ENCODE results near the gene MAEL.

The MAEL gene

DNA sequence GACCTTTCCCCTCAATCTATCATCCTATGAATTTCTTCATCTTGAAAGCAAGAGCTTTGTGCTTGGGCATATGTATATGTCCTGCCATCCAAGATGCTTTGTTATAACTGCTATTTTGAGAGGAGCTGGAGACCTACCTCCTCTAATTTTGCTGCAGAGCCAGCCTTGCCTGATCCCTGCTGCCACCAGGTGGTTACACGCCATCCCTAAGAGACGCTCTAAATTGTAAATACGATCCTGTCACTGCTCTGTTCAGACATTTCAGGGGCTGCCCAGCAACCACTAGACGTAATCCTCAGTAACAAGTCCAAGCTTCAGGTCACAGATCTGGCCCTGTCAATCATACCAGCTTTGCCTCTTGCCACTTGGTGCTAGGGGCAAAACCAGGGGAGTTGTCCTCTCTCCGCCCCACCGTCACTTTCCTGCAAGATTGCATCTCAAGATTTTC is 68.2 kb downstream of the MAEL start:
- peak; percentile 15 for DNase-seq

DNA sequence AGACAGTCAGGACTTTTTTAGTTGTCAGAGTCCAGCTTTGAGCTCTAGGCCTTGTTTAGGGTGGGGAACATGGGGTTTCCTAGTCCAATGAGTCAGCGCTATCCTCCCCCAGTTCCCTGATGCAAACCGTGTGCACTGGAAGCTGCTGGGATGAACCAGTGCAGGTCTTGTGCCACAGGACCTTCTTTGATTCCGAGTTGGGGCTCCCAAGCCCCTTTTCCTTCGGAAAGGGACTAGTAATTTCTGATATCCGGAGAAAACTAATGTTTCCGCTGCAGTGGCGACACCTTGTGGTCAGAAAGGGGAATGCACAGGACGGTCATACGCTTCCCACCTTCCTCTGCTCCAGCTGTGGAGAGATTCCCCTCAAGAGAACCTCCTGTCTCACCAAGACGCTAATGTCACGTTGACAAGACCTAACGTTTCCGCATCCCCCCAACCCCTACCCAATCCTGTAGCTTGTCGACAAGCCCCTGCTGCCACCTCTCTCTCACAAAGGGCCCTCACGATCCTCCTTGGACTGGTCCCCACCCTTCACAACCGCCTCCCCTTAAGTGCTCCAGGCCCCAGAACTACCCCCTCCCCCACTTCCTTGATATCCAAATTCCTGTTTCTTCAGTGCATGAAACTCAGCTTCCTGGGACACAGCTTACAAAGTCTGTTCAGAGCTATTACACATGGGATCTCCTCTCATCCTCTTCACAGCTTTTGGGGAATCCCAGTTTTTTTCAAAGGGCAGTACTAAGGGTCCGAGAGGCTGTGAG is 70.1 kb downstream of the MAEL start:
- DNase-seq, result peak; percentile 48

DNA sequence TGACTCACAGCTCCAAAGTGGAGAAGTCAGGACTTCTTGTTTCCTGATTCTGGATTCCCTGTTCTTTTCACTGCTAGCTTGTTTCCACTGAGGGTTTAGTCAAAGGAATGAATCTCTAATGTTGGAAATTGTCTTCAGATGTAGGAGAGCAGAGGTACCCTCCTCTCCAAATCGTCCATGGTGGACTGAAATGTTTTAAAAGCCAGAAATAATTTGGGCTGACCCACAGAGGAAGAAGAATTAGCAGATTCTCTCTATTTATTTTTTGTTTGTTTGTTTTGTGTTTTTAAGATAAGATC is 70.7 kb downstream of the MAEL start:
- no peak for DNase-seq

DNA sequence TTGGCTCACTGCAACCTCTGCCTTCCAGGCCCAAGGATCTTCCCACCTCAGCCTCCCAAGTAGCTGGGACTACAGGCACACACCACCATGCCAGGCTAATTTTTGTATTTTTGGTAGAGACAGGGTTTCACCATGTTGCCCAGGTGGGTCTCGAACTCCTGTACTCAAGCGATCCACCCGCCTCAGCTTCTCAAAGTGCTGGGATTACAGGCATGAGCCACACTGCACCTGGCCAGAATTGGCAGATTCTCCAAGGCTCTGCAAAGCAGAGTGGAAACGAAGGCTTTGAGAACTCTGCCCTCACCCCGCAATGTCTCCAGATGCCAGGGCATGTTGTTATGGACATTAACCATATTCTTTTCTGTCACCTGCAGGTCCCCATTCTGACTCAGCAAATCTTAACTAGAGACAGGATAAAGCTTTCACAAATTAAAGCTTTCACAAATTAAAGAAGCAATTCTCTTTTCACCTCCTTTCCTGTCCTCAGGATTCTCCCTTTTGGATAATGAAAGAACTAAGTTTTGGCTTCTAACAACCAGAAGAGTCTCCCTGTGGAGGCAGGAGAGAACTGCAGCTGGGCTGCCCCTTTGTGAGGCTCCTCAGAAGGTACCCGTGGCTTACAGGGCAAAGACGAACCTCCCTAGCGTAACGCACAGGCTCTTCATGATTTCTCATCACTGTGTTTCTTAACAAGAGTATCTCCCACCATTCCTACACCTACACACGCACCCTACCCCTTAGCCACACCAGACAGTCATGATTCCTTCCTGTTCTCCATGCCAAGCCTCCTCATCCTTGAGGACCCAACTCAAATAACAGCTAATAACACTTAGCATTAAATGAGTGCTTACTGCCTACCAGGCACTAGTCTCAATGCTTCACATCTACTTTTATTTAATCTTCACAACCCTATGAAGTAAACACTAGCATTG is 71.3 kb downstream of the MAEL start:
- no peak for DNase-seq

DNA sequence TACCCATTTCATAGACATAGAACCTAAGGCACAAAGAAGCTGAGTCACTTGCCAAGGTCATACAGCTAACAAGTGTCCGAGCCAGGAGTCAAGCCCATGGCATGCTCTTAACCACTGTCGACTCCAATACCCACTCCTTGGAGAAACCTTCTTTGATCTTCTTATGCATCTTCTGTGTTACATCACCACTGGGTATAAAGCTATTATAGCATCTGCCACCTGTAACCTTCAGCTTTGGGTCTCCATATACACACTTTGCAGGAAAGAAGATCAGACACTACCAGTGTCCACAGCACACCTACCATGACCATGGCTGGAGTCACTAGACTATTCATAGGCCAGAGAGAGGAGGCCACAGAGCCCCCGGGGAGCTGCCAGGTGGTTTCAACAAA is 72.0 kb downstream of the MAEL start:
- no peak for DNase-seq

DNA sequence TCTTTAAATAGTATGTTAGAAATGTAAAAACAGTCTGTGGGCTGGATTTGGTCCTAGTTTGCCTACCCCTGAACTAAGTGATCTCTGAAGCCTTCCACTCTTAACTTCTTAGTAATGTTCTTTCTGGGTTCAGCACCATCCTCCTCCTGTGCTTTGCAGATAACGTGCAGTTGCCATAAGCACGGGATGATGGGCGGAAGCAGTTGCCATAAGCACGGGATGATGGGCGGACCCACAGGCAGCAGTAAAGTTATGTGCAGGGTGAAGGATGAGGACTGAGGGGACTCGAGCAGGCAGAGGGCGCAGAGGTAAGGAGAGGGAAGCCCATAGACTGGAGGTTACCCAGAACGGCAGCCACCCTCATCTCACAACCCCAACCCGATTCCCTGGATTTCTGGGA is 75.5 kb downstream of the MAEL start:
- DNase-seq, result no peak

DNA sequence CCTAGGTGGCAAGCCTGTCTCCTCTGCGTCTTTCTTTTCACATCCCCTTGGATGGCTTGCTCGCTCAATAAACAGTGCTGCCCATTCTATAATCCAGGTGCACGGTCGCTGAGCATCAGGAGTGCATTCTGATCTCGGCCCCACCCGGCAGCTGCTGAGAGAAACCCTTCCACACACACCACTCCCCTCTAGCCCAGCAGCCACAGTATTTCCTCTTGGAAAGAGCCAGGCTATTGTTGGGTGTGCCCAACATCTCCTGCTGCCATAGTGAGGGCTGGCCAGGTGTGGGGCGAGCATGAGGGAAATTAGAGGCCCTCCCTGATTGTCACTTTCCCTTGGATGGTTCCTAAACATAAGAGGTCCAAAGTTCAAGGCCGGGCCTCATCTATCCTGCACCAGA is 76.4 kb downstream of the MAEL start:
- DNase-seq, result no peak

DNA sequence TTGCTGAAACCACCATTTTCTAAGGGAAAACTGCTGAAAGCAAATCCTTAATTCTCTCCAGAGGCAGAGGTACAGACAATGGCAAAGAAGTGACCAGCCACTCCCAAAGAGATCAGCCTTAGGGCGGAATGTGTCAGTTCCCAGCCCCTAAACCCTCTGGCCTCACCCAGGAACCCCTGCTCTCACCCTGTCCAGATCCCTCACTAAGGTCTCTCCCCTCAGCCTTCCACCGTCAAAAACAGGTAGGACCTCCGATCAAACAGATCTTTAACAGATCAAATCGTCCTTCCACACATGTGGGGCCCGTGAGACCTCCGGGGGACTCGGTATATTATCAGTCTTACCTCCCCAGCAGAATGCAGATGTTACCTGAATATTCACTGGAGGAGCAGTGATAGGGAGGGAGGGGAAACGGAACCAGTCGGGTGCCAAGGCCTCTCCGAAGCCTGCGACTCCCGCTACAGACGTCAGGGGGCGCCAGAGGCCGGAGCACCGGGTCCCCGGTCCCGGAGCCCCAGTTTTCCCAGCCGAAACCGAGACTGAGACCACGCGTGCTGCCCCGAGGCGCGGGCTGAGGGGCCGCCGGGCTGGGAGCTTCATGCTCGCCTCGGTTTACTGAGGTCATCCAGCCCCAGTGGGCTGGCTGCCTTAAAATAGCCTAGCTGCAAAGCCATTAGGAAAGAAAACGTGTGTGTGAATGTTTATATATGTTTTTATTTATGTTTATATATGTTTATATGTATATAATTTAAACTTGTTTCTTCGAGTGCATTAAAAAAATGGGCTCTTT is 77.4 kb downstream of the MAEL start:
- DNase-seq, result peak; percentile 45

DNA sequence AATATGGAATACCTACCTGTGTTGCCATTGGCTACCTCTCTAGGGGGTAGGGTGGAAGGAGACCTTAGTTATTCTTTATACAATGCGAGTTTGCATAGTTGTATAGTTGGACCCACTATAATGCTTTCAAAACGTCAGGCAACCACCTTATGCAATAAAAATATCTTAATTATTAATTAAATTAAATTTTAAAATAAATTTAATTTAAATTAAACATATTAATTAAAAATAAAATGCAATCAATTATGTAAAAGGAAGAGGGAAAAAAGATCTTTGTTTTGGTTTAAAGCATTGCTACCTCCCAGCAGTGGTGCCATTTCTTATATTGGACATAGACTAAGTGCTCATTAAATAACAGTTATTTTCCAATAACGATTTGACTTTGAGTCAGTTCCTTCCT is 78.8 kb downstream of the MAEL start:
- DNase-seq, result no peak

DNA sequence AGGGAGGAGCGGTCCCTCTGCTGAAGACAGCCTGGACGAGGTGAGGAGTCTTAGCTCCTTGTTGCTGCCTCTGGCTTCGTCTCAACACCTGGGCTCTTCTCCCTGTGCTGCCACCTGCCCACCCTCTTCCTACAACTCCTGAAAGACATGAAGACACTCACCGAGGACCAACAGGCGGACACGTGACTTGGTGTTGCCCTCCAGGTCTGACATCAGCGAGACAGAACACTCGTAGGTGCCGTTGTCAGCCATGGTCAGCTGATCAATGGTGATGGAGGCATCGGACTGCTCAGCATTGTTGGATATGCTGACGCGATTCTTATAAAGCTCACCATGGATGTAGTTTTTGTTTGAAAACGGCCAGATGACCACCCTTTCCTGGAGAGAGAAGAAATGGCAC is 79.7 kb downstream of the MAEL start:
- no peak for DNase-seq

DNA sequence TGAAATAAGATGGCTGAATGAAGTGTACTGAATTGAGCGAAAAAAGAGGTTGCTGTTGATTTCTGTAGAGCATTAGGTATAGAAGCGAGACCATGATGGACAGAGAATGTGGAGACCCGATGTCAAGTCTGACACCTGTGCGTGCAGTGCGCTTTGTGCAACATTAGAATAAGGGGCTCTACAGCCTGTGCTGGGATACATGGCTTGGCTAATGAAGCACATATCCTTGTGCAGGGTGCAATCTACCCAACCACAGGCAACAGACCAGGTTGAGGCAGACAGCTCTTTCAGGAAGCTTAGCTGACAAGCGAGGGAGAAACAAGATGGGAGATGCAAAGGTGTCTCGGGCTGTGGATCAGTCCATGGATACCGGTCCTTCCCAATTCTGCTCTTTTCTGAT is 82.2 kb downstream of the MAEL start:
- DNase-seq, result no peak
